HG02981 (cell line): Measurements from ENCODE around the gene MYRF.

Experiments
- ATAC-seq: cut with Tn5 transposase; IDR thresholded peaks from one replicate; pipeline ENCODE4 v1.9.1; 2021; ENCODE audit warnings: mild to moderate bottlenecking, moderate library complexity; ENCODE audit not compliant: unreplicated experiment

MYRF gene

GRCh38 chr11:61815790-61816735 is 63.6 kb downstream of the MYRF start:
- ATAC-seq: peak; percentile 27

GRCh38 chr11:61816736-61817455 is 64.5 kb downstream of the MYRF start, which contains the start of gene FADS1:
Gene FADS1 (minus strand): TSS chr11:61817003. CDS start chr11:61816929, 74 bp downstream.
- ATAC-seq: peak; percentile 42

GRCh38 chr11:61817471-61818202 is 65.2 kb downstream of the MYRF start:
- no peak for ATAC-seq

- ATAC-seq: no peak
Observed at GRCh38 chr11:61820174-61820573, 67.7 kb downstream of the MYRF start.

- ATAC-seq: peak; percentile 4
Observed at GRCh38 chr11:61826930-61827570, 74.6 kb downstream of the MYRF start.

GRCh38 chr11:61827571-61828378 is 75.3 kb downstream of the MYRF start, which contains the start of gene FADS2:
Gene FADS2 (plus strand): TSS chr11:61828300. CDS start chr11:61828391, 91 bp downstream.
- ATAC-seq: peak; percentile 71

DNA sequence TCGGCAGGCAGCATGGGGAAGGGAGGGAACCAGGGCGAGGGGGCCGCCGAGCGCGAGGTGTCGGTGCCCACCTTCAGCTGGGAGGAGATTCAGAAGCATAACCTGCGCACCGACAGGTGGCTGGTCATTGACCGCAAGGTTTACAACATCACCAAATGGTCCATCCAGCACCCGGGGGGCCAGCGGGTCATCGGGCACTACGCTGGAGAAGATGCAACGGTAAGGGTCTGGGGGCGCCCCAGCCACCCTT is 75.9 kb downstream of the MYRF start:
- ATAC-seq: no peak

- no peak for ATAC-seq
Observed at GRCh38 chr11:61828629-61829407, 76.4 kb downstream of the MYRF start.

- no peak for ATAC-seq
Observed at GRCh38 chr11:61829806-61830205, 77.4 kb downstream of the MYRF start.

GRCh38 chr11:61830237-61831105 is 78.0 kb downstream of the MYRF start:
- no peak for ATAC-seq

- ATAC-seq: no peak
Observed at GRCh38 chr11:61832207-61832606, 79.8 kb downstream of the MYRF start.

DNA sequence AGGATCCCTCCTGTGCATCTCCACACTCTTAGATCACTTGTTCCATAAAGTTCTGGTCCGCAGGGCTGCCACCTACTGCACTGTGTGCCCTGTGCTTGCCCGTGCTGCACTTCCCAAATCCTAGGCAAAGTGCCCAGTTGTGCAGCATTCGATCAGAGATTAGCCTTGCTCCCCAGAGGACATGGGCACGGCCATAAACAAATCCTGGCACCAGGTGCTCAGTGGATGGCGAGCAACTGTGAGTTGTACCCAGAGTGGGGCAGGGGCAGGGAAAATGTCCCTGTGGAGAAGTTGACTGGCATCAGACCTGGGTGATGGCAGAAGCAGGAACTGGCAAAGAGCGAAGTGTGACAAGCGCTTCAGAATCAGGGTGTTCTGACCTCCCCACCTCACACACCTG is 80.3 kb downstream of the MYRF start:
- no peak for ATAC-seq

DNA sequence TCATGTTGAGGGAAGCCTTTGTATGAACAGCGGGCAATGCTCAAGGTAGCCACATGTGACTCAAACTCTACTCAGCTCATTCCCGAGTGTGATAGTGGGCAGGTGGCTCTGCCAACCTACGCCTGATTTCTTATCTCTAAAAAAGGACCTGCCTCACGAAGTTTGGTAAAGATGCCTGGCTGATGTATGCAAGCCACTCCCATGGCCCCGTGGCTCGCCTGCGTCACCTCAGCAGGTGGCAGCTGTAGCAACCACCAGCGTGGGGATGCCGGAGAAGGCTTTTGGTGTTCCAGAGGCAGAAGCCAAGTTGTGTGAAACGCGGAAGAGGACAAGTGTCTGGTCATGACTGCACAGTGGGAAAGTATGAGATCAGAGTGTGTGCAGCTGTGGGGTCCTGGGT is 81.0 kb downstream of the MYRF start:
- no peak for ATAC-seq

GRCh38 chr11:61833926-61834277 is 81.5 kb downstream of the MYRF start:
- no peak for ATAC-seq

DNA sequence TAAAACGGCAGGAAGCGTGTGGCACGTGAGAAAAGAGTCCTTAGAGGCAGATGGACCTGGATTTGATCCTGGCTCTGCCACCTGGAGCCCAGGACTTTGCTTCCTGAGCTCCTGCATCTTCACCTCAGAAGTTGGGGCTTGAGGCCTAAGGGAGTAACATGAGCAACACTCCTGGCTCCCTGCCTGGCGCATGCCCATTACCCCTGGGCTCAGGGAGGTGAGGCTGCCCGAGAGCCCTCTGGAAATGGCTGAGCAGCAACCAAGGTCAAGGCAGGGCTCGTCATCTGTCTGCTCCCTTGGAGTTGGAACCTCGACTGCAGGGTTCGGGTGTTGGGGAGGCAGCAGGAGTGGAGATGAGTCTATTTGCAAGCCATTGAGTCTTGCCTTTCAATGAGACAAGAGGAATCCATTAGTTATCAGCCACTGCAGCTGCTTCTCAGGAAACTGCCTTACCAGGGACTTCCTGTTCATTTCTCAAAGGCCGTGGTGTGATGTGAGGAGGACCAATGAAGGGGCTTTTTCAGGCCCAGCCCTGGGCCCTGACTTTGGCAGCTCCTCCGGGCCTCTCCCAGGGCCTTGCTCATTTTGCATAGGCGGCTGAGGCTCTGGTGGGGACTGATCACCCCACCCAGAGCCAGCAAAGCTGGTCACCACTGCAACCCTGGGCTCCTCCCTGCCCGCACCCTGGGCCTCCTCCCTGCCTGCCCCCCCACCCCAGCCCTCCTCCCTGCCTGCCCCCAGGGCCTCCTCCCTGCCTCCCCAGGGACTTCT is 82.0 kb downstream of the MYRF start:
- ATAC-seq: peak; percentile 94

DNA sequence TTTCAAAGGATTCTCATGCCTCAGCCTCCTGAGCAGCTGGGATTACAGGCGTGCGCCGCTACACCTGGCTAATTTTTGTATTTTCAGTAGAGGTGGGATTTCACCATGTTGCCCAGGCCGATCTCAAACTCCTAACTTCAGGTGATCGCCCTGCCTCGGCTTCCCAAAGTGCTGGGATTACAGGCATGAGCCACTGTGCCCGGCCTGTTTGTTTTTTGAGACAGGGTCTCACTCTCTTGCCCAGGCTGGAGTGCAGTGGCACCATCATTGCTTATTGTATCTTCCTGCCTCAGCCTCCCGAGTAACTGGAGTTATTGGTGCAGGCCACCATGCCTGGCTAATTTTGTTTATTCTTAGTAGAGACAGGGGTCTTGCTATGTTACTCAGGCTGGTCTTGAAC is 83.8 kb downstream of the MYRF start:
- ATAC-seq: no peak

DNA sequence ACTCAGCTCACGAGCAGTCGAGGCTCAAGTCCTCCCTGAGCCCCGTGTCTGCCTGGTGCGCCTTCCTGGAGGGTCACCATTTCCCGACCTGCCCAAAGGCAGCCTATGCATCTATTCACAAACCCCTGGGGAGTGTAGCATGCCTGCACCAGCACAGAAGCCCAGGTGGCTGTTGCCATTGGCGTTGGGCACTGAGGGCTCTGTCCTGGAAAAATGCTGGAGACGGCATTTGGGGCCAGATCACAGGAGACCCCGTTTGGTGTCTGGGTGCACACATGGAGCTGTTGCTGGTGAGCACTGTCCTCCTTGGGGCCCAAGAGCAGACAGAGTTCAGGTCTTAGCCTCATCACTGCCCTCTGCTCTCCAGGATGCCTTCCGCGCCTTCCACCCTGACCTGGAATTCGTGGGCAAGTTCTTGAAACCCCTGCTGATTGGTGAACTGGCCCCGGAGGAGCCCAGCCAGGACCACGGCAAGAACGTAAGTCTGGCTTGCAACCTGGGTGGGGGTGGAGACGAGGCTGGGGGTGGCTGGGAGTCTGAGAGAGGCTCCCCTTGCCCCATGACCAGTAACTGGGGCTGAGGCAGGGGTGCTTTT is 85.1 kb downstream of the MYRF start:
- no peak for ATAC-seq
